Mesendoderm (in vitro differentiated cells): Measurements from ENCODE around the gene PTPN22.

Experiments
- DNase-seq: peaks from one replicate; pipeline ENCODE4 v3.0.0; 2013
- H2AK5ac ChIP-seq: 2 replicates; pipeline ENCODE4 v1.6.1; 2013; ENCODE audit warnings: low read length, inconsistent platforms
- H2BK120ac ChIP-seq: 2 replicates; pipeline ENCODE4 v1.6.1; 2013; ENCODE audit warnings: low read depth, mild to moderate bottlenecking, low read length, moderate library complexity, mixed read lengths
- H2BK15ac ChIP-seq: replicated peaks from 2 replicates; pipeline ENCODE4 v1.6.1; 2013; ENCODE audit warnings: low read depth, mild to moderate bottlenecking, moderate library complexity
- H2BK5ac ChIP-seq: 2 replicates; pipeline ENCODE4 v1.6.1; 2013; ENCODE audit warnings: low read length, inconsistent platforms
- H3K18ac ChIP-seq: 2 replicates; pipeline ENCODE4 v1.6.1; 2013; ENCODE audit warnings: mild to moderate bottlenecking, low read length, mixed read lengths
- H3K23ac ChIP-seq: one replicate; pipeline ENCODE4 v1.6.1; 2013; ENCODE audit warnings: low read length
- H3K27ac ChIP-seq: 2 replicates; pipeline ENCODE4 v1.5.1; 2013; ENCODE audit warnings: low read depth, mild to moderate bottlenecking, inconsistent platforms, low read length, moderate library complexity
- H3K27me3 ChIP-seq: 2 replicates; pipeline ENCODE4 v1.6.1; 2013; ENCODE audit warnings: low read length, control low read depth, mild to moderate bottlenecking, inconsistent platforms; ENCODE audit not compliant: insufficient read depth, poor library complexity
- H3K36me3 ChIP-seq: 2 replicates; pipeline ENCODE4 v1.6.1; 2013; ENCODE audit warnings: low read length, inconsistent platforms; ENCODE audit not compliant: control insufficient read depth, insufficient read depth
- H3K4ac ChIP-seq: one replicate; pipeline ENCODE4 v1.6.1; 2013; ENCODE audit warnings: low read depth, mild to moderate bottlenecking, low read length, moderate library complexity
- H3K4me1 ChIP-seq: 2 replicates; pipeline ENCODE4 v1.6.1; 2013; ENCODE audit warnings: low read depth, low read length, inconsistent platforms; ENCODE audit not compliant: control insufficient read depth
- H3K4me2 ChIP-seq: 2 replicates; pipeline ENCODE4 v1.6.1; 2013; ENCODE audit warnings: low read length
- H3K4me3 ChIP-seq: 2 replicates; pipeline ENCODE4 v1.5.1; 2013; ENCODE audit warnings: mild to moderate bottlenecking, low read length
- H3K56ac ChIP-seq: one replicate; pipeline ENCODE4 v1.6.1; 2013; ENCODE audit warnings: low read length
- H3K79me1 ChIP-seq: 2 replicates; pipeline ENCODE4 v1.6.1; 2013; ENCODE audit warnings: low read length, inconsistent platforms
- H3K79me2 ChIP-seq: 2 replicates; pipeline ENCODE4 v1.6.1; 2013; ENCODE audit warnings: mild to moderate bottlenecking, low read length; ENCODE audit not compliant: control insufficient read depth, insufficient read depth
- H3K9ac ChIP-seq: 2 replicates; pipeline ENCODE4 v1.6.1; 2013; ENCODE audit warnings: low read length, inconsistent platforms
- H4K5ac ChIP-seq: one replicate; pipeline ENCODE4 v1.6.1; 2013; ENCODE audit warnings: low read length
- H4K8ac ChIP-seq: one replicate; pipeline ENCODE4 v1.6.1; 2013; ENCODE audit warnings: low read depth, mild to moderate bottlenecking, control low read depth, low read length, moderate library complexity
- WGBS: extraction: QIAGEN DNeasy Blood & Tissue Kit; methylation state at CpG from one replicate; pipeline ENCODE4 v1.1.7; 2013; ENCODE audit warnings: low lambda C conversion rate, missing lambda C conversion rate; ENCODE audit not compliant: insufficient coverage; ENCODE audit errors: extremely low coverage; 5-methylcytosine and 5-hydroxymethylcytosine counted together

Gene PTPN22

GRCh38 chr1:113783254-113784103 is 88.0 kb downstream of the PTPN22 start:
- H2BK15ac ChIP-seq: no peak overlapping the region
- H3K23ac ChIP-seq: no peak overlapping the region
- H3K4me2 ChIP-seq: no peak overlapping the region
- H3K9ac ChIP-seq: no peak overlapping the region
- peak; percentile 10 for DNase-seq
- H4K8ac ChIP-seq: no peak overlapping the region
- no peaks in the 10 kb centered on the region for H3K27me3 ChIP-seq
- no peak overlapping the region for H3K18ac ChIP-seq
- H3K79me1 ChIP-seq: peaks cover 8% of the 10 kb centered on the region
- no peak overlapping the region for H3K27ac ChIP-seq
- no peak overlapping the region for H2BK5ac ChIP-seq
- no peaks in the 10 kb centered on the region for H3K36me3 ChIP-seq
- H4K5ac ChIP-seq: no peak overlapping the region
- WGBS: no CpG with 5 or more reads among the region's 4 CpGs
- no peak overlapping the region for H3K4ac ChIP-seq
- no peaks in the 10 kb centered on the region for H3K4me1 ChIP-seq
- H3K56ac ChIP-seq: no peak overlapping the region
- H3K4me3 ChIP-seq: no peak overlapping the region
- no peak overlapping the region for H2AK5ac ChIP-seq
- H3K79me2 ChIP-seq: peaks cover 12% of the 10 kb centered on the region
- H2BK120ac ChIP-seq: no peak overlapping the region

GRCh38 chr1:113782406-113782805 is 89.1 kb downstream of the PTPN22 start:
- H3K79me2 ChIP-seq: peaks cover 11% of the 10 kb centered on the region
- H2BK5ac ChIP-seq: no peak overlapping the region
- no peaks in the 10 kb centered on the region for H3K4me1 ChIP-seq
- no peak overlapping the region for H2BK120ac ChIP-seq
- H3K23ac ChIP-seq: no peak overlapping the region
- H2AK5ac ChIP-seq: no peak overlapping the region
- no peak overlapping the region for H3K27ac ChIP-seq
- DNase-seq: no peak
- H3K18ac ChIP-seq: no peak overlapping the region
- WGBS: no CpG with 5 or more reads among the region's 2 CpGs
- no peaks in the 10 kb centered on the region for H3K36me3 ChIP-seq
- no peak overlapping the region for H4K8ac ChIP-seq
- peaks cover 8% of the 10 kb centered on the region for H3K79me1 ChIP-seq
- H3K56ac ChIP-seq: no peak overlapping the region
- H3K4ac ChIP-seq: no peak overlapping the region
- no peak overlapping the region for H4K5ac ChIP-seq
- no peaks in the 10 kb centered on the region for H3K27me3 ChIP-seq
- H3K9ac ChIP-seq: no peak overlapping the region
- no peak overlapping the region for H2BK15ac ChIP-seq
- no peak overlapping the region for H3K4me2 ChIP-seq
- no peak overlapping the region for H3K4me3 ChIP-seq

GRCh38 chr1:113780374-113781146 is 91.0 kb downstream of the PTPN22 start:
- no peak overlapping the region for H3K4me3 ChIP-seq
- H3K4me1 ChIP-seq: no peaks in the 10 kb centered on the region

GRCh38 chr1:113779542-113779941 is 92.0 kb downstream of the PTPN22 start:
- Histone ChIP-seq H3K9ac (no peak overlapping the region), H3K4ac (no peak overlapping the region), H4K5ac (no peak overlapping the region), H2BK120ac (no peak overlapping the region), H3K4me1 (no peaks in the 10 kb centered on the region), H3K56ac (no peak overlapping the region), H2BK15ac (no peak overlapping the region), H3K79me1 (peaks cover 7% of the 10 kb centered on the region), H3K23ac (no peak overlapping the region), H4K8ac (no peak overlapping the region), H3K27me3 (no peaks in the 10 kb centered on the region), H3K18ac (no peak overlapping the region), H3K4me3 (no peak overlapping the region), H3K36me3 (no peaks in the 10 kb centered on the region), H2AK5ac (no peak overlapping the region), H3K79me2 (peaks cover 10% of the 10 kb centered on the region), H2BK5ac (no peak overlapping the region), H3K4me2 (no peak overlapping the region), H3K27ac (no peak overlapping the region)
- WGBS: no CpG with 5 or more reads among the region's 6 CpGs
- no peak for DNase-seq

More at GRCh38 chr1:113780374-113781146, 91.0 kb downstream of the PTPN22 start:
- Histone ChIP-seq H3K56ac (no peak overlapping the region), H3K18ac (no peak overlapping the region), H2AK5ac (no peak overlapping the region), H3K27ac (no peak overlapping the region), H3K27me3 (no peaks in the 10 kb centered on the region), H4K5ac (no peak overlapping the region), H3K36me3 (no peaks in the 10 kb centered on the region), H3K79me2 (peaks cover 10% of the 10 kb centered on the region), H3K9ac (no peak overlapping the region), H4K8ac (peak overlapping the region; percentile 39), H2BK5ac (no peak overlapping the region), H2BK120ac (no peak overlapping the region), H3K4me2 (no peak overlapping the region), H3K4ac (no peak overlapping the region), H3K23ac (no peak overlapping the region), H2BK15ac (no peak overlapping the region), H3K79me1 (peaks cover 8% of the 10 kb centered on the region)
- no peak for DNase-seq
- WGBS: no CpG with 5 or more reads among the region's 5 CpGs

- H3K4ac ChIP-seq: no peak overlapping the region
- no peak overlapping the region for H3K9ac ChIP-seq
- no peaks in the 10 kb centered on the region for H3K4me1 ChIP-seq
- H2AK5ac ChIP-seq: no peak overlapping the region
- H3K23ac ChIP-seq: no peak overlapping the region
- no peak overlapping the region for H2BK5ac ChIP-seq
- H3K27me3 ChIP-seq: no peaks in the 10 kb centered on the region
- H2BK15ac ChIP-seq: no peak overlapping the region
- H3K36me3 ChIP-seq: no peaks in the 10 kb centered on the region
- H3K27ac ChIP-seq: no peak overlapping the region
- no peak overlapping the region for H3K18ac ChIP-seq
- DNase-seq: no peak
- WGBS: no CpG with 5 or more reads among the region's 4 CpGs
- H2BK120ac ChIP-seq: no peak overlapping the region
- H3K79me2 ChIP-seq: peaks cover 7% of the 10 kb centered on the region
- peaks cover 2% of the 10 kb centered on the region for H3K79me1 ChIP-seq
- no peak overlapping the region for H3K4me2 ChIP-seq
- H3K4me3 ChIP-seq: no peak overlapping the region
- H3K56ac ChIP-seq: no peak overlapping the region
- no peak overlapping the region for H4K8ac ChIP-seq
- no peak overlapping the region for H4K5ac ChIP-seq
Measured at GRCh38 chr1:113777561-113777960, 94.0 kb downstream of the PTPN22 start.
